HG03575 (cell line): ENCODE results near the gene EXO1.
A peak's percentile ranks its signal among the peaks of the same experiment; 100 is the strongest.
"Not testable (repeated sequence)": the region's sequence is repeated elsewhere in the genome, so short reads cannot be mapped to it uniquely, and the experiment has no call there.

Source experiments
- ATAC-seq: cut with Tn5 transposase; IDR thresholded peaks from one replicate; pipeline ENCODE4 v1.9.1; 2021; ENCODE audit not compliant: unreplicated experiment, insufficient number of reproducible peaks, low FRiP score; ENCODE audit errors: extremely low read depth

Gene EXO1

GRCh38 chr1:241847796-241848685 is at the start of gene EXO1:
Gene EXO1 (plus strand): TSS chr1:241848204. CDS start chr1:241850426, 2,222 bp downstream.
- peak; percentile 88 for ATAC-seq

GRCh38 chr1:241799416-241799815 is 48.6 kb upstream of the EXO1 start:
- ATAC-seq = no peak

GRCh38 chr1:241800640-241801039 is 47.4 kb upstream of the EXO1 start:
- ATAC-seq = no peak

GRCh38 chr1:241802863-241803262 is 45.1 kb upstream of the EXO1 start:
- ATAC-seq = no peak

GRCh38 chr1:241804706-241805105 is 43.3 kb upstream of the EXO1 start:
- ATAC-seq = not testable (repeated sequence)

GRCh38 chr1:241808265-241808664 is 39.7 kb upstream of the EXO1 start:
- no peak for ATAC-seq

- ATAC-seq = no peak
Measured at GRCh38 chr1:241810769-241811405, 37.1 kb upstream of the EXO1 start.

- ATAC-seq = no peak
Measured at GRCh38 chr1:241813768-241814320, 34.2 kb upstream of the EXO1 start.

GRCh38 chr1:241816008-241816407 is 32.0 kb upstream of the EXO1 start:
- ATAC-seq = no peak

- ATAC-seq = no peak
Measured at GRCh38 chr1:241817331-241817792, 30.6 kb upstream of the EXO1 start.

GRCh38 chr1:241817956-241818612 is 29.9 kb upstream of the EXO1 start:
- ATAC-seq = no peak

- no peak for ATAC-seq
Measured at GRCh38 chr1:241819340-241819866, 28.6 kb upstream of the EXO1 start.

- ATAC-seq = no peak
Measured at GRCh38 chr1:241821363-241821762, 26.6 kb upstream of the EXO1 start.

- ATAC-seq = no peak
Measured at GRCh38 chr1:241822846-241823245, 25.2 kb upstream of the EXO1 start.

GRCh38 chr1:241823925-241824324 is 24.1 kb upstream of the EXO1 start:
- no peak for ATAC-seq

- ATAC-seq = no peak
Measured at GRCh38 chr1:241825581-241825980, 22.4 kb upstream of the EXO1 start.

GRCh38 chr1:241826613-241827012 is 21.4 kb upstream of the EXO1 start:
- not testable (repeated sequence) for ATAC-seq

- no peak for ATAC-seq
Measured at GRCh38 chr1:241827264-241827663, 20.7 kb upstream of the EXO1 start.

- no peak for ATAC-seq
Measured at GRCh38 chr1:241828463-241829021, 19.5 kb upstream of the EXO1 start.
